Endothelial cell of umbilical vein (primary cell): ENCODE results near the gene CEP20. TPM values are rescaled to one million over a fixed set of nuclear protein-coding genes. Genes with fewer than 3 reads are reported as not detected.
"Not testable (repeated sequence)": the region's sequence is repeated elsewhere in the genome, so short reads cannot be mapped to it uniquely, and the experiment has no call there.

ENCODE experiments used
- Bru-seq: library from RNA; stranded (reverse); fragments of 400-500 nt; gene quantifications from one replicate; lab custom pipeline; 2021; lab: Mats Ljungman, UMichigan
- BruChase-seq, 2 experiments: library from RNA; stranded (reverse); fragments of 400-500 nt; gene quantifications; one replicate each; lab custom pipeline; 2021; lab: Mats Ljungman, UMichigan
- BruUV-seq: library from RNA; stranded (reverse); fragments of 400-500 nt; replicated peaks from 2 replicates; lab custom pipeline; 2021; lab: Mats Ljungman, UMichigan
- CTCF ChIA-PET: fragments of 300-600, 350-600 bp; sonication (Branson Sonifier 250); formaldehyde crosslinking; loops from one replicate; lab custom pipeline; 2021; ENCODE audit warnings: antibody characterized with exemption, inconsistent platforms; lab: Charles Lee
- POLR2A ChIA-PET: fragments of 300-600, 350-600 bp; sonication (Branson Sonifier 250); formaldehyde crosslinking; loops from one replicate; lab custom pipeline; 2021; ENCODE audit warnings: antibody characterized with exemption, inconsistent platforms; lab: Charles Lee
- DNase-seq: peaks from one replicate; pipeline ENCODE4 v3.0.0-alpha.2; 2011; ENCODE audit warnings: low read depth, low spot score
- FAIRE-seq: peaks from 2 replicates; lab custom pipeline; 2011; peaks lifted over from hg19 to GRCh38; lab: Jason Lieb, UNC
- H2AFZ ChIP-seq: 2 replicates; pipeline ENCODE4 v1.6.0; 2012; ENCODE audit warnings: low read depth, low read length, control low read depth, inconsistent platforms
- H3K27ac ChIP-seq: 2 replicates; pipeline ENCODE4 v1.5.1; 2011; ENCODE audit warnings: low read depth, mild to moderate bottlenecking, control low read depth, low read length, moderate library complexity; ENCODE audit not compliant: insufficient read depth
- H3K27me3 ChIP-seq, 2 experiments: 2 replicates each; pipeline versions ENCODE4 v1.6.0 to v1.6.1; 2011; ENCODE audit warnings: low read length in 2 of 2, mixed read lengths in 1 of 2; ENCODE audit not compliant: control insufficient read depth in 2 of 2, insufficient read depth in 2 of 2
- H3K36me3 ChIP-seq, 2 experiments: 2 replicates in 1 of 2; 3 replicates in 1 of 2; pipeline ENCODE4 v1.5.1; 2011; ENCODE audit warnings: low read length in 2 of 2, mild to moderate bottlenecking in 1 of 2, moderate library complexity in 1 of 2; ENCODE audit not compliant: control insufficient read depth in 2 of 2, insufficient read depth in 2 of 2; ENCODE audit errors: extremely low read depth in 1 of 2
- H3K4me1 ChIP-seq: 3 replicates; pipeline ENCODE4 v1.5.1; 2011; ENCODE audit warnings: mild to moderate bottlenecking, low read length; ENCODE audit not compliant: control insufficient read depth, insufficient read depth; ENCODE audit errors: extremely low read depth
- H3K4me2 ChIP-seq: 2 replicates; pipeline ENCODE4 v1.6.1; 2011; ENCODE audit warnings: low read length, control low read depth, mixed read lengths; ENCODE audit not compliant: insufficient read depth
- H3K4me3 ChIP-seq, 3 experiments: fragments of 200-600 bp in 1 of 3; sonication (generic), shearing (Covaris generic) in 1 of 3; replicated peaks in 1 of 3; 2 replicates each; pipeline ENCODE4 v1.5.1; 2011 to 2016; ENCODE audit warnings: control low read depth in 3 of 3, low read length in 3 of 3, mild to moderate bottlenecking in 2 of 3, inconsistent platforms in 1 of 3, low read depth in 1 of 3, moderate library complexity in 1 of 3; ENCODE audit not compliant: insufficient read depth in 1 of 3
- H3K79me2 ChIP-seq: 2 replicates; pipeline ENCODE4 v1.6.0; 2012; ENCODE audit warnings: low read length, inconsistent platforms; ENCODE audit not compliant: control insufficient read depth, insufficient read depth
- H3K9ac ChIP-seq: replicated peaks from 2 replicates; pipeline ENCODE3; 2011; ENCODE audit warnings: low read length, control low read depth; ENCODE audit not compliant: insufficient read depth; ENCODE audit errors: extremely low read depth
- H3K9me1 ChIP-seq: replicated peaks from 3 replicates; pipeline ENCODE4 v1.6.0; 2011; ENCODE audit warnings: mild to moderate bottlenecking, low read length; ENCODE audit not compliant: control insufficient read depth, insufficient read depth; ENCODE audit errors: extremely low read depth
- H3K9me3 ChIP-seq: replicated peaks from 2 replicates; pipeline ENCODE4 v1.5.1; 2012; ENCODE audit warnings: low read length, inconsistent platforms; ENCODE audit not compliant: control insufficient read depth, insufficient read depth
- H4K20me1 ChIP-seq: replicated peaks from 2 replicates; pipeline ENCODE3; 2011; ENCODE audit warnings: mild to moderate bottlenecking, low read length; ENCODE audit not compliant: control insufficient read depth, insufficient read depth; ENCODE audit errors: extremely low read depth
- FOS ChIP-seq: IDR thresholded peaks from 2 replicates; pipeline ENCODE4 v1.6.1; 2011; ENCODE audit warnings: mild to moderate bottlenecking, low read length, moderate library complexity, borderline replicate concordance; ENCODE audit not compliant: insufficient read depth
- GATA2 ChIP-seq: IDR thresholded peaks from 2 replicates; pipeline ENCODE4 v1.7.0; 2011; ENCODE audit warnings: low read depth, mild to moderate bottlenecking, moderate library complexity, mixed read lengths, low read length; ENCODE audit not compliant: insufficient read length, insufficient read depth
- POLR2A ChIP-seq: IDR thresholded peaks from 2 replicates; pipeline ENCODE4 v1.6.1; 2012; ENCODE audit warnings: low read depth, mild to moderate bottlenecking, control low read depth, low read length
- POLR2AphosphoS5 ChIP-seq: IDR thresholded peaks from 2 replicates; pipeline ENCODE4 v1.6.1; 2012; ENCODE audit warnings: low read depth, mild to moderate bottlenecking, control low read depth, low read length, moderate library complexity; ENCODE audit not compliant: insufficient read depth
- dilution Hi-C: fragments of 300-500 bp; cut with MboI; formaldehyde crosslinking; loops from one replicate; pipeline ENCODE4 v1.15.0; 2019; ENCODE audit warnings: low sequenced_read_pairs; ENCODE audit not compliant: extremely low pct_ligation_motif_present
- intact Hi-C: fragments of 100-400 bp; cut with micrococcal nuclease; formaldehyde crosslinking; loops from one replicate; pipeline ENCODE4 v1.10.0; 2022
- long read RNA-seq: library from polyadenylated mRNA; stranded (forward); transcript quantifications from one replicate; pipeline ENCODE4 v2.0.0, GENCODE V29; 2021
- polyA minus RNA-seq, 3 experiments: library from RNA; depleted of rRNA, polyadenylated mRNA; stranded (reverse); fragments of >200 nt; gene quantifications; 1 replicate in 1 of 3; 2 replicates in 2 of 3; pipeline ENCODE4 v1.2.3, GENCODE V29; 2011
- polyA plus RNA-seq, 4 experiments: library from polyadenylated mRNA; depleted of rRNA in 3 of 4; stranded (reverse) in 3 of 4; unstranded in 1 of 4; fragments of >200 nt; gene quantifications; 2 replicates each; pipeline versions ENCODE4 v1.2.1 to v1.2.3, GENCODE V29; 2011 to 2012; ENCODE audit warnings: missing spikeins in 1 of 4
- total RNA-seq: library from RNA; stranded (reverse); gene quantifications from 2 replicates; pipeline ENCODE4 v1.2.3, GENCODE V29; 2021
- TF ChIP-seq, protein P1 (sequence below), 2 donors: IDR thresholded peaks; 1 replicate in 1 of 2; 2 replicates in 1 of 2; pipeline ENCODE4 v1.5.1; 2011; ENCODE audit warnings: low read length in 2 of 2, mild to moderate bottlenecking in 2 of 2, moderate library complexity in 2 of 2, control low read depth in 1 of 2, inconsistent platforms in 1 of 2, low read depth in 1 of 2; ENCODE audit not compliant: insufficient read depth in 1 of 2; ENCODE audit errors: extremely low read depth in 1 of 2
- TF ChIP-seq, protein P2 (sequence below): IDR thresholded peaks from 2 replicates; pipeline ENCODE4 v1.6.1; 2011; ENCODE audit not compliant: insufficient read depth, insufficient read length

Gene CEP20, protein sequence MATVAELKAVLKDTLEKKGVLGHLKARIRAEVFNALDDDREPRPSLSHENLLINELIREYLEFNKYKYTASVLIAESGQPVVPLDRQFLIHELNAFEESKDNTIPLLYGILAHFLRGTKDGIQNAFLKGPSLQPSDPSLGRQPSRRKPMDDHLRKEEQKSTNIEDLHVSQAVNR
- total RNA-seq (28.0 and 30.5 TPM in 2 replicates), polyA plus RNA-seq (7.7 and 9.5 TPM in 2 replicates), polyA minus RNA-seq (9.1 and 17.9 TPM in 2 replicates), Bru-seq, nascent RNA (percentile 81 among the genes with signal in this experiment), BruChase-seq, experiment 1, labeled RNA remaining after a 6-hour chase (percentile 84 among the genes with signal in this experiment), BruChase-seq, experiment 2, labeled RNA remaining after a 2-hour chase (percentile 81 among the genes with signal in this experiment)
- polyA plus RNA-seq (2011; cell fraction: cytosol; rRNA removed) = 15.7 and 17.2 TPM in 2 replicates
- 5.8 and 8.5 TPM in 2 replicates for polyA plus RNA-seq (2011; cell fraction: nucleus; rRNA removed)
- polyA plus RNA-seq (2012) = 18.9 and 40.7 TPM in 2 replicates
- polyA minus RNA-seq (2011; cell fraction: cytosol; rRNA and poly(A)+ RNA removed) = 11.4 TPM
- polyA minus RNA-seq (2011; cell fraction: nucleus; rRNA and poly(A)+ RNA removed) = 3.4 and 3.9 TPM in 2 replicates
- long read RNA-seq, transcript FOPNL-201 (5 exons, 2,275 nt) = major isoform, 101 of 151 reads
- long read RNA-seq, transcript FOPNL-207 (4 exons, 530 nt) = minor isoform, 19 of 151 reads
- long read RNA-seq, partial matches to known transcripts = 2 of 151 reads
- long read RNA-seq, other reads (novel, unspliced or antisense) = 20 of 151 reads

DNA sequence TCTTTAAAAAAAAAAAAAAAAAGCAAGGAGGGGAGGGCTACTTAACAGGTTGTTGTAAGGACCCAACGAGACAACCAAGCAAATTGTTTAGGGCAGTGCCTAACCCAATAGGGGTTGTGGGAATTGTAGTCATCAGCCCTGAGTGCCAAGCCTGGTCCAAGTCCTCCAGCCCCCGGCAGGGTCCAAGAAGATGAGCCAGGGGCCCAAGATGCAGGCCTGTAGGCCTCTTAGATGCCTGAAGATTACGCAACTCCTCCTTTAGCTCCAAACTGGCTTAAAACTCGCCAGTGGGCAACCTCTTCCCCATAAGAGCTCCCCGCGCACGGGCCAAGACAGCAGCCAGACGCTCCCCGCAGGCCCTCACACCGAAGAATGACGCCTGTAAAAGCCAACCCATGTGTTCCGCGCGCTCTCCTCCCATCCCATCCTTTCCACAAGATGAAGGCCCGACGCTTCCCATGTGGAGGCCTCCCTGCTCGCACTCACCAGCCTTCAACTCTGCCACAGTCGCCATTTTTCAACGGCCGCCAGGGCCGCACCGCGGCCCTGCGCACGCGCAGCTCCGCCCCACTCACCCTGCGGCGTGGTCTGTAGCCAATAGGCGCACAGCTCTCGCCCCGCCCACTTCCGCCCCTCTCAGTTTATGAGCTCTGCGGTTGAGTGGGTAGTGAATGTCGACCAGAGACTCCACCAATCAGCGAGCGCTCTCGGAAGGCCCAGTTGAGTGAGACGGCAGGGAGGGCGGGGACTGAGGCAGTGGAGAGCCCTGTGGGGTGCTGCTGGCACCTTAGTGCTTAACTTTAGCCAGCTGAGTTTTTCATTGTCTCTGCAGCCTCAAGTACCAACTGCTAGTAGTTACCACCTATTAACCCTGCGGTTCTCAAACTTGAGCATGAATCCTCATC is at the start of gene CEP20:
TSS of gene CEP20 (minus strand) at position 532 of the 905 bp plus-strand sequence. CDS start at position 514, 18 bp downstream.
- intact Hi-C loops = loop anchor here (2.0 kb wide), 2 partner anchors 62 to 108 kb away; no protein-coding TSS in a partner anchor
- H3K27me3 ChIP-seq = no peaks in the 10 kb centered on the region

DNA sequence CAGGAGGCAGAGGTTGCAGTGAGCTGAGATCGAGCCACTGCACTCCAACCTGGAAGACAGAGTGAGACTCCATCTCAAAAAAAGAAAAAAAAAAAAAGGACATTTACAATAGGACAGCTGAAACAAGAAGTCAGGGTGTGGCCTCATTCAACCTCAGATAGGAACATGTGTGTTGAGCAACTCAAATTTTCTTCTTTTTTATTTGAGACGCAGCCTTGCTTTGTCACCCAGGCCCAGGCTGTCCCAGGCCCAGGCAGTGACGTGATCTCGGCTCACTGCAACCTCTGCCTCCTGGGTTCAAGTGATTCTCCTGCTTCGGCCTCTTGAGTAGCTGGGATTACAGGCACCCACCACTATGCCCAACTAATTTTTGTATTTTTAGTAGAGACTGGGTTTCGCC is 48.4 kb upstream of the CEP20 start:
- H4K20me1 ChIP-seq, dilution Hi-C loops, H3K79me2 ChIP-seq, H3K9me3 ChIP-seq, DNase-seq, H3K9ac ChIP-seq, intact Hi-C loops, H3K4me3 ChIP-seq, FAIRE-seq, H2AFZ ChIP-seq, H3K27ac ChIP-seq, H3K27me3 ChIP-seq, H3K4me2 ChIP-seq, H3K4me1 ChIP-seq, H3K36me3 ChIP-seq, BruUV-seq, H3K9me1 ChIP-seq: not testable (repeated sequence)
- ChIA-PET CTCF (interaction anchor here (0.6 to 1.9 kb wide), 2 partner anchors 8 to 34 kb away, joined by 3 to 4 read pairs; no protein-coding TSS in a partner anchor), POLR2A (interaction anchor here (0.6 kb wide), 1 partner anchor 85 kb away, joined by 3 read pairs; no protein-coding TSS in a partner anchor)

More for the DNA sequence above, at the start of gene CEP20:
- Histone ChIP-seq H4K20me1 (no peaks in the 10 kb centered on the region), H3K36me3 (peaks cover 0 to under 1% of the 10 kb centered on the region in 2 experiments), H3K9ac (peak within 1 kb of the TSS; percentile 94), H3K9me3 (no peaks in the 10 kb centered on the region), H3K4me3 (peak within 1 kb of the TSS; percentile 55 to 97 (median 94)), H3K79me2 (peaks cover 33% of the 10 kb centered on the region), H2AFZ (peak within 1 kb of the TSS; percentile 89), H3K4me2 (peak within 1 kb of the TSS; percentile 82), H3K9me1 (no peaks in the 10 kb centered on the region), H3K4me1 (peaks cover 15% of the 10 kb centered on the region), H3K27ac (peak within 1 kb of the TSS; percentile 73)
- FAIRE-seq = peak; percentile 98
- ChIA-PET CTCF (interaction anchor here (0.9 to 3.5 kb wide), 17 partner anchors 9 to 239 kb away, joined by 3 to 43 read pairs (median 3); no protein-coding TSS in a partner anchor), POLR2A (interaction anchor here (0.6 to 1.3 kb wide), 7 partner anchors 10 to 172 kb away, joined by 3 to 8 read pairs (median 4); no protein-coding TSS in a partner anchor)
- BruUV-seq = TSS peak; percentile 59
- peak; percentile 99 for DNase-seq
- no peak for TF ChIP-seq FOS
- TF ChIP-seq, protein P1, sequence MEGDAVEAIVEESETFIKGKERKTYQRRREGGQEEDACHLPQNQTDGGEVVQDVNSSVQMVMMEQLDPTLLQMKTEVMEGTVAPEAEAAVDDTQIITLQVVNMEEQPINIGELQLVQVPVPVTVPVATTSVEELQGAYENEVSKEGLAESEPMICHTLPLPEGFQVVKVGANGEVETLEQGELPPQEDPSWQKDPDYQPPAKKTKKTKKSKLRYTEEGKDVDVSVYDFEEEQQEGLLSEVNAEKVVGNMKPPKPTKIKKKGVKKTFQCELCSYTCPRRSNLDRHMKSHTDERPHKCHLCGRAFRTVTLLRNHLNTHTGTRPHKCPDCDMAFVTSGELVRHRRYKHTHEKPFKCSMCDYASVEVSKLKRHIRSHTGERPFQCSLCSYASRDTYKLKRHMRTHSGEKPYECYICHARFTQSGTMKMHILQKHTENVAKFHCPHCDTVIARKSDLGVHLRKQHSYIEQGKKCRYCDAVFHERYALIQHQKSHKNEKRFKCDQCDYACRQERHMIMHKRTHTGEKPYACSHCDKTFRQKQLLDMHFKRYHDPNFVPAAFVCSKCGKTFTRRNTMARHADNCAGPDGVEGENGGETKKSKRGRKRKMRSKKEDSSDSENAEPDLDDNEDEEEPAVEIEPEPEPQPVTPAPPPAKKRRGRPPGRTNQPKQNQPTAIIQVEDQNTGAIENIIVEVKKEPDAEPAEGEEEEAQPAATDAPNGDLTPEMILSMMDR (IDR thresholded peaks at IDR 0.05; ENCODE audit: extremely low read depth in 1 of 2, insufficient read depth in 1 of 2, low read depth in 1 of 2, low read length in 2 of 2) = peak in 1 of 2 donors; percentile 18
- TF ChIP-seq, protein P2, sequence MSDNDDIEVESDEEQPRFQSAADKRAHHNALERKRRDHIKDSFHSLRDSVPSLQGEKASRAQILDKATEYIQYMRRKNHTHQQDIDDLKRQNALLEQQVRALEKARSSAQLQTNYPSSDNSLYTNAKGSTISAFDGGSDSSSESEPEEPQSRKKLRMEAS = peak; percentile 13
- peak; percentile 71 for TF ChIP-seq POLR2A
- TF ChIP-seq GATA2 = no peak
- TF ChIP-seq POLR2AphosphoS5 = peak; percentile 76
- dilution Hi-C loops = no loop called here
